NCI-H2171 (cell line): Measurements from ENCODE around the gene UACA.

Experiments used
- DNase-seq: peaks from one replicate; lab custom pipeline; 2025; lab: John Stamatoyannopoulos, UW

UACA gene

DNA sequence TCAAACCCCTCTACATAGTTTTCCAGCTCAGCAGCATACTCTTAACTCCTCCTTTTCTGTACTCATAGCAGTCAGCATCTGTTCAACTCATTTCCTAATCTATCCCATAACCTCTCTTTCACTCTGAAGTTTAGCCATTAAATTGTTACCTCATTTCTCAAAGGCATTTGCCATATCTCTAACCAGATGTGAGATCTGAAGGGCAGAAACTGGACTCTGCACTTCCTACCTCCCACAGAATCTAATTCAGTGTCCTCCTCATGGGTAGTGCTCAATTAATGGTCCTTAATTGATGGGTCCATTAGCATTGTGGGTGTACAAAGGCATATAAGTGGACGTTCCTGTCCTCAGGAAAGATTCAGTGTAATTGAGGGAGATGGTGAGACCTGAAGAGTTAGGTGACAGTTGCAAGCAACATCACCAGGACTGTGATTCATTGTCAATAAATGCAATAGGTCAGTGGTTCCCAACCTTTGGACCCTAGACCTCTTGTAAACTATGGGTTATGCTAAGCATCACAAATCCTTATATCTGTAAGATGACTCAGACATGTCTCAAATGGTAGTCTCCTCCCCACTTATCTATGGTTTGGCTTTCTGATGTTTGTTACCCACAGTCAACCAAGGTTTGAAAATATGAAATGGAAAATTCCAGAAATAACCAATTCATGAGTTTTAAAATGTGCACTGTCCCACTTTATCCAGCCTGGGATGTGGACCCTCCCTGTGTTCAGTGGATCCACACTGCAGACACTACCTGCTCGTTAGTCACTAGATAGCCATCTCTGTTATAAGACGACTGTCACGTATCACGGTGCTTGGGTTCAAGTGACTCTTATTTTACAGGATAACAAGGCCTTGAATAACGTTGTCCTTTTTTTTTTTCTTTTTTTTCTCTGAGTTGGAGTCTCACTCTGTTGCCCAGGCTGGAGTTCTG, 25.0 kb upstream of the UACA start:
- no peak for DNase-seq

DNA sequence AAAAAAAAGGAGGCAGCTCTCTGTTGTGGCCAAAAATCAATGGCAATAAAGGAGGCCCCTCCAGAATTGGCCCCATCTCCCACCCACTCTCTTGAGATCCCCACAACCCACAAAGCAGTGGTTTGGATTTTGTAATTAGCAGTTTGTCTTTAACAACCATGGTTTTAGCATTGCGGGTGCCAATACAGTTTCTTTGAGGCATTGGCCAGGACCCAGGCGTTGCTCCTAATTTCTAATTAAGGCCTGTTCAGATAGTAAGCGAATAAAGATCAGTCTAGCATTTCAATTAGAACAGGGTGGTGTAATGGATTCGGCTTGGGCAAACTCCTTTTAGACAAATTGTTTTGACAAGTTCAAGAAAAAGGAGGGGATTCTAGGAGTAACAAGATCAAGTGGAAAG, 23.6 kb upstream of the UACA start:
- DNase-seq: no peak

DNA sequence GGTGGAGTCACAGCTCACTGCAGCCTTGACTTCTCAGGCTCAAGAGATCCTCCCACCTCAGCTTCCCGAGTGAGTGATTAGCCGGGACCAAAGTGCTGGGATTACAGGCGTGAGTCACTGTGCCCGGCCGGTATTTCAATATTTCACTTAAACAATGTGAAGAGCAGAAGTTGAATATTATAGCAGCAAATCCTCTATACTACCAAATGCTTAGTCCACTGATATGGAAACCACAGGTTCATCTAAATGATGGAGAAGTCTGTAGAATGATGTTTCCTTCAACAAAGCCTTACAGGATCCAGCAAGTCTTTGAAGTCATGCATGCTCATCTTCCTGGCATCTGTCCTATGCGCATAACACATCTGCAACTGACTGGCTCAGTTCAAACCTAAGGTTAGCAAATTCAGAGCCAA, 20.3 kb upstream of the UACA start:
- DNase-seq: no peak

- DNase-seq: no peak
These were observed 19.7 kb upstream of the UACA start for GRCh38 chr15:70783041-70783440.

DNA sequence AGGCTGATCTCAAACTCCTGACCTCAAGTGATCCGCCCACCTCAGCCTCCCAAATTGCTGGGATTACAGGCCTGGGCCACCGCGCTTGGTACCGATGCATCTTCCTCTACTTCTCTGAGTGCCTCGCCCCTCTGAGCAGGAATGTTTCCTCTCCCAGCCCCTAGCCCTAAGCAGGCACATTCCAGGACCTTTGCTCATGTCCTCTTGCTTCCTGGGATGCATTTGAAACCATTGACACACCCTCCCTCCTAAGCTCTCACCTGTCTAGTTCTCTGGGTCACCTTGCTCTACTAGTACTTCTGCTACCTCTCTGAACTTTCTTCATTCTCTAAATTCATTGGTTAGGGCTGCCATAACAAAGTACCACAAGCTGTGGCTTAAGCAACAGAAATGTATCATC, 17.9 kb upstream of the UACA start:
- no peak for DNase-seq

DNA sequence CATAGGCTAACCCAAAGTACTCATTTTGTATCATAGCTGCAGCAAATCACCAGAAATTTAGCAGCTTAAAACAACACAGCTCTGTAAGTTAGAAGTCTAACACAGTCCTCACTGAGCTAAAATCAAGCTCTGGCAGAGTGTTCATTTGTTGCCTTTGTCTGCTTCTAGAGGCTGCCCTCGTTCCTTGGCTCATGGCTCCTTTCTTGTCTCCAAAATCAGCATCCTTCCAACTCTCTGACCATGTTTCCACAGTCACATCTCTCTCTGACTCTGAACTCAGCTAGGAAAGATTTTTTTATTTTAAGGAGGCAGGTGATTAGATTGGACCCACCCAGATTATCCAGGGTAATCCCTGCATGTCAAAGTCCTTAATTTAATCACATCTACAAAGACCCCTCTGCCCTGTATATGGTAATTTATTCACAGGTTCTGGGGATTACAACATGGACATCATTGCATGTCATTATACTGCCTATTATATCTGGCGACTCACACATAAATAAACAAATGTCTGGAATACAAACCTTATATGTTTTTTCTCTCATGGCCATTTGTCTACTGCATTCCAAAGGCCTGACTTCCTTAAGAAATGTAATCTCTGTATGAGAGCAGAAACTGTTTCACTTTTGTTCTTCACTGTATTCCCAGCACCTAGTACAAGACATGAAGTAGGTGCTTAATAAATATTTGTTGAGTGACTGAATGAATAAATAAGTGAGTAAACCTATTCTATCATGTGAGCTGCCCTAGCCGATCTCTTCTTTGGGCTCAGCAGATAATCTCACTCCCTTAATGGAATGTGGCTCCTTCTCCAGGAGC, 15.1 kb upstream of the UACA start:
- DNase-seq: no peak

- no peak for DNase-seq
These were observed 14.0 kb upstream of the UACA start for GRCh38 chr15:70777170-70777926.

DNA sequence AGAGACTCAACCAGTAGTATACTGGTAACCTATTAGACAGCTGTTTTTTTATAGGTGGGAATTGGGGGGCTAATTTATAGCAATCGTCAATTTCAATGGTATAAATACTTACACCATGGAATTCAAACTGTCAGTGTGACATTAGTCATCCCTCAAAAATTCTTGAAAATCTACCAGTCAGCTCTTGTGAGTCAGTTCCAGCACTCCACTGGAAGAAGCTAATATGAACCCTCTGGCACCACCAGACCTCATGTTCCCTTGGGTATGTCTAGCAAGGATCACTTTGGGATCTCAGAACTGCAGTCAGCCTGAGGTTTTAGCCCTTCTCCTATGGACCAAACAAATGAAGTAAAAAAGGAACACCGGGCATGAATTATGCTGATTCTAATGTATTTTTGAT, 11.8 kb upstream of the UACA start:
- DNase-seq: no peak

DNA sequence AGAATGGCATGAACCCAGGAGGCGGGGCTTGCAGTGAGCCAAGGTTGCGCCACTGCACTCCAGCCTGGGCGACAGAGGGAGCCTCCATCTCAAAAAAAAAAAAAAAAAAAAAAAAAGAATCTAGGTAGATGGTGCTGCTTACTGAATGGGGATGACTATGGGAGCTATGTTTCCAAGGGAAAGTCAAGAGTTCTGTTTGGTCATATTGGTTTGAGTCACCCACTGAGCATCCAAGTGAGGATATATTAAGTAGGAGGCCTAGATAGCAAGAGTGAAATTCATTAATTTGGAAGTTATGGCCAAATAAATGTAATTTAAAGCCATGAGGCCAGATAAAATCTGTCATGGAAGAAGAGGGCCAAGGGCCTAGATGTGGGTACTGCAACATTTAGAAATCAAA, 9.0 kb upstream of the UACA start:
- DNase-seq: no peak

- DNase-seq: no peak
These were observed 7.5 kb upstream of the UACA start for GRCh38 chr15:70770863-70771262.

- no peak for DNase-seq
These were observed 5.0 kb upstream of the UACA start for GRCh38 chr15:70768257-70768883.

GRCh38 chr15:70767667-70768066, 4.3 kb upstream of the UACA start:
- DNase-seq: no peak

GRCh38 chr15:70766597-70766996, 3.2 kb upstream of the UACA start:
- DNase-seq: peak; percentile 86

DNA sequence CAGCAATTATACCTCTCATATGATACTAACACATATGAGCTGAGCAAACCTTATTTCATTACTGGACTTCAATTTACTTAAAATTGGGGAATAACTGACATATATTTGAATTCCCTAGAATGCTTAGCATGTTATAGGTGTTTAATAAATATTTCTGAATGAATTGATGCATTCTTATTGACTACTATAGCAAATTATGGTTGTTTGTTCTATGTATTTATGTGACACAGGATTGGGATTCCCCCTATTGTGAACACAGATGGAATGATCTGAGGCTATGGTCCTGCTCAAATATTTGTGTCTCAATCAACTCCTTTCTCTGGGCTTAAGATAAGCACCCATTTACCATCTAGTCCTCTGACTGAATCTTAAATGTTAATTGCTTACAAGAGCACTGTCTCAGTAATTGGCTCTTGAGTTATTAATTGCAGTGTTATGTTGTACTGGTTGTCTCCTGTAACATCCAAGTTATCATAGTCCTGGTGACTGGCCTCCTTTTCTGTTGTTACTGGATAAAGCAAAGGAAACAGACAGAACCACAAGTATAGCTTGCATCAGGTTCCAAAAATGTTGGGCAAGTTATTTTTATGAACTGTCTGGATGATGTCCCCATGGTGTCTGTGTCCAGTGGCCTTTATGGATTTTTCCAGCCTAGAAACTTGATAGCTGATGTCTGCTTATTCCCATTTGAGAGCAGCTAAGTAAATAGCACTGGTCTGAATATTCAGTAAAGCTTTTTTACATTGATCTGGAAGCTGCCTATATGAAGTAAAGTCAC, 2.3 kb upstream of the UACA start:
- DNase-seq: no peak

DNA sequence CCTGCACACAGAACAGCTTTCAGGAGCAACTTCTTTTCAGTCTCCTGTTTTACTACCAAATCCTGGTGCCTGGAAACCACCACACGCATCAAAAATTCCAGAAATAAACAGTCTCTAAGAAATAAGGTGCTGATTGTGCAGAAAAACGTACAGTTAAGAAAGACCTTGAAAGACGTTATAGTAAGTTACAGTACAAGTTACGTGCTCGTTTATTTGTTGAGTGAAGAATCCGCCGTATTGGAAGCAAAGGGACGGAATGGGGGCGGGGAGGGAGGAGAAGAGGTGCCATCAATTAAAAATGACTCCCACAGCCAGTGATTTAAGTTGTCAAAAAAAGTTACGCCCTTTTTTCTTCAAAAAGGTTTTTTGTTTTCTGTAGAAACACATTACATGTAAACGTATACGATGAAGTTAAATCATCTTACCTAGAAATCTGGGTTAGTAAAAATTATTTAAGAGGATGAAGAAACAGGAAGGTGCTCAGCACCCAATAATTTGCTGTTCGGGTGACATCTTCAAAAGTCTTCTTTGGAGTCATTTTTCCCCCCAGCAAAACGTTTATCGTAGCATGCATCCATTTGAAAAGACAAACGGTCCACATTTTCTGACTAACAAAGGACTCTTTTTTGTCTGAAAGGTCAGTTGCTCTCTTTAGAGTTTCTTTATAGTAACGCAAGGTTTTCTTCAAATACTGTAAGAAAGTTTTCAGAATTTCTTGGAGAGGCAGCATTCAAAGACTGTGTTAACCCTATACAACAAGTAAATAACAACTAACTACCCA, 782 bp upstream of the UACA start:
- DNase-seq: no peak

DNA sequence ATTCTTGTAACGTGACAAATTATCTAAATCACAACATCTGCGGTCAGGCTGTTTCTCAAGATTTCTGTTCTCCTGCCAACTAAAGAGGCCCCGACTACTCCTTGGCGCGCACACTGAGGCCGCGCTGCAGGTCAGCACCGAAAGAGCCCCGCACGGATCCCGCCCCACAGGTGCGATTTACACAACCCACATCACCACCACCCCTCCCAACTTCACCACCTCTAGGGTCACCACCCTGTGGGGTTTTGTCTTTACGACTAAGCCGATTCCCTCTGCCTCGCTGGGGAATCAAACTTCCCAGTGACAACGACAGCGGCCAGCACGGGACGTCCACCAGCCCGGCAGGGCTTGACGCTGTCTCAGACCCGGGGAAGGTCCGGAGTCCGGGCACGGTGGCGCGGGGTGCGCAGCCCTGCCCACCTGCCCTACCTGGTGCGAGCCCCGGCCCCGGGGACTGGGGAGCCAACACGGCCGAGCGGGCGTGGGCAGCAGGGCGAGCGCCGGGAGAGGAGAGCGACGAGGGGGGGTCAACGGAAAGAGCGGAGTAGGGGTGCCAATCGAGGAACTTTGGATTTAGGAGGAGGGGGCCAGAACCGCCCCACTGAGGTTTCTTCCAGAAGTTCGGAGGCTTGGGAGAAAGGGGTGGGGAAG, 764 bp downstream of the UACA start:
- DNase-seq: no peak

DNA sequence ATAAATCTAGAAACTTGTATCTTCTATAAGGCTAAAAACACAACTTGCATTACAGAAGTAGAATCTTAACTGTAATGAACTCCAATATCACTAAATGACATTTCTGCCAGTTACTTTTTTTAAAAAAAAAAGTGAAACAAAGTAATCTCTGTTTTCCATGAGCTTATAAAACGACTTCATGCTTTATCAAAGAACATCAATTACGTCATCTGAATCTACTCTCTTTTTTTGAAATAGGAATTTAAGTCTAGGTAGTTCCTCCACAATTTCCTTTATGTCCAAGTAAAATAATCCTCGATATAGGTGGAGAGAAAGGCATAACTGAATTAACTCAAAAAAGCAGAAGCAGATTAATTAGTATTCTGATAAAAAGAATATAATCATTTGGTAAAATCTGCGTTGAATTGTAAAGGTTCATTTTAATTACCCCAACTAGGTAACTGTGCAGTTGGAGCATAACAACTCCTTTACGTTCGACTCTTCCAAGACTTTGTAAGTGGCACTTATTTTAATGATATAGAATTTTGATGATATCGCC, 1.4 kb downstream of the UACA start:
- DNase-seq: no peak

- no peak for DNase-seq
These were observed 2.3 kb downstream of the UACA start for GRCh38 chr15:70761046-70761445.

- no peak for DNase-seq
These were observed 4.4 kb downstream of the UACA start for GRCh38 chr15:70758790-70759462.
